Stimulated activated CD8-positive, alpha-beta memory T cell treated with anti-CD3 and anti-CD28 coated beads, Interleukin-4, amount 100 ng/mL, for 48 hours (primary cell): Measurements from ENCODE around the gene GPATCH3.
A peak's percentile ranks its signal among the peaks of the same experiment; 100 is the strongest.
"Not testable (repeated sequence)": the region's sequence is repeated elsewhere in the genome, so short reads cannot be mapped to it uniquely, and the experiment has no call there.

Experiments used
- DNase-seq: peaks from one replicate; pipeline ENCODE4 v3.0.0-alpha.2; 2020

Gene GPATCH3

GRCh38 chr1:26862781-26863684 is 37.2 kb downstream of the GPATCH3 start, which contains the start of gene SFN:
SFN (plus strand) TSS chr1:26863149; CDS start chr1:26863213, 64 bp downstream.
- peak; percentile 82 for DNase-seq

- no peak for DNase-seq
Observed at GRCh38 chr1:26861889-26862378, 38.3 kb downstream of the GPATCH3 start.

GRCh38 chr1:26861286-26861701 is 39.0 kb downstream of the GPATCH3 start:
- DNase-seq, result no peak

- DNase-seq, result no peak
Observed at GRCh38 chr1:26858891-26859640, 41.2 kb downstream of the GPATCH3 start.

- DNase-seq, result no peak
Observed at GRCh38 chr1:26858160-26858559, 42.1 kb downstream of the GPATCH3 start.

- DNase-seq, result no peak
Observed at GRCh38 chr1:26857473-26858060, 42.7 kb downstream of the GPATCH3 start.

- DNase-seq, result no peak
Observed at GRCh38 chr1:26856604-26857469, 43.4 kb downstream of the GPATCH3 start.

GRCh38 chr1:26856181-26856580 is 44.1 kb downstream of the GPATCH3 start:
- no peak for DNase-seq

GRCh38 chr1:26855636-26856035 is 44.6 kb downstream of the GPATCH3 start:
- no peak for DNase-seq

GRCh38 chr1:26854906-26855305 is 45.4 kb downstream of the GPATCH3 start:
- no peak for DNase-seq

- no peak for DNase-seq
Observed at GRCh38 chr1:26853600-26853999, 46.7 kb downstream of the GPATCH3 start.

GRCh38 chr1:26853156-26853555 is 47.1 kb downstream of the GPATCH3 start:
- peak; percentile 91 for DNase-seq

GRCh38 chr1:26852701-26853100 is 47.6 kb downstream of the GPATCH3 start:
- DNase-seq, result no peak

- DNase-seq, result no peak
Observed at GRCh38 chr1:26851106-26851684, 49.1 kb downstream of the GPATCH3 start.

- no peak for DNase-seq
Observed at GRCh38 chr1:26848941-26849774, 51.1 kb downstream of the GPATCH3 start.

GRCh38 chr1:26848499-26848898 is 51.8 kb downstream of the GPATCH3 start:
- no peak for DNase-seq

GRCh38 chr1:26847826-26848225 is 52.4 kb downstream of the GPATCH3 start:
- DNase-seq, result not testable (repeated sequence)

GRCh38 chr1:26844424-26845196 is 55.7 kb downstream of the GPATCH3 start:
- no peak for DNase-seq
